Gastroesophageal sphincter (tissue), 3 donors: ENCODE measurements around the gene FAM111A.

ENCODE experiments used
- CTCF ChIP-seq, 4 experiments: fragments of 200-600 bp in 2 of 4; fragments of 450-650 bp in 2 of 4; sonication (generic) in 1 of 4; IDR thresholded peaks; one replicate each; pipeline ENCODE4 v1.5.1; 2017 to 2019; ENCODE audit warnings: antibody characterized with exemption in 4 of 4, mild to moderate bottlenecking in 2 of 4, moderate library complexity in 2 of 4
- EP300 ChIP-seq: sonication (generic); formaldehyde crosslinking; IDR thresholded peaks from one replicate; pipeline ENCODE4 v1.6.1; 2017; ENCODE audit warnings: antibody characterized with exemption, mild to moderate bottlenecking

- TF ChIP-seq CTCF (IDR thresholded peaks at IDR 0.05) (no peak), EP300 (no peak)
Measured at GRCh38 chr11:59179121-59179520, 36.5 kb downstream of the FAM111A start.
